Measurements from ENCODE around the gene SLC39A12.

DNA sequence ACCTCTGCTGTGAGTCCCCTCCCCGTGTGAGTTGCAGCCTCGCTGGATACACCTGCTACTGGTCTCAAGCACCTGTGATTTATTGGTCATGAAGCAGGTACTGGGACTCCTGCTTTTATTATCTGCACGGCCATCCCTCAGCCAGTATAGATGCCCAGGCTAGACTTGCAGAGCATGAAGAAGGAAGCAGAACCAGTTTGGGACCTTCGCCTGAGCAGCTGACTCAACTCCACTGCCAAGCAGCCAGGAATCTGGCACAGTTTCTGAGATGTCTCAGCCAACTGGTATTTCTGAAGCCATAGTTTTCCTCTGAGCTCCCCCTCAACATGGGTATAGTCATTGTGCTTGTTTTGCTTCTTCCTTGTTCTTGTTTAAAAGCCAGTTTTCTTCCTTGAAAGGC, 28.0 kb upstream of the SLC39A12 start:
- TF ChIP-seq TAF1 (IDR thresholded peaks at IDR 0.05; ENCODE audit: low read depth) (no peak), FOXM1 (IDR thresholded peaks at IDR 0.05; ENCODE audit: borderline replicate concordance, low read depth) (no peak), EP300 (IDR thresholded peaks at IDR 0.05; ENCODE audit: borderline replicate concordance) (no peak), YY1 (IDR thresholded peaks at IDR 0.05; ENCODE audit: low read depth) (no peak), RAD21 (IDR thresholded peaks at IDR 0.05; ENCODE audit: low read depth) (no peak), ZBTB7A (IDR thresholded peaks at IDR 0.05; ENCODE audit: low read depth) (no peak), TCF12 (IDR thresholded peaks at IDR 0.05; ENCODE audit: low read depth) (no peak), CEBPB (IDR thresholded peaks at IDR 0.05) (no peak), NFIC (IDR thresholded peaks at IDR 0.05) (no peak)
- TF ChIP-seq, protein P1, sequence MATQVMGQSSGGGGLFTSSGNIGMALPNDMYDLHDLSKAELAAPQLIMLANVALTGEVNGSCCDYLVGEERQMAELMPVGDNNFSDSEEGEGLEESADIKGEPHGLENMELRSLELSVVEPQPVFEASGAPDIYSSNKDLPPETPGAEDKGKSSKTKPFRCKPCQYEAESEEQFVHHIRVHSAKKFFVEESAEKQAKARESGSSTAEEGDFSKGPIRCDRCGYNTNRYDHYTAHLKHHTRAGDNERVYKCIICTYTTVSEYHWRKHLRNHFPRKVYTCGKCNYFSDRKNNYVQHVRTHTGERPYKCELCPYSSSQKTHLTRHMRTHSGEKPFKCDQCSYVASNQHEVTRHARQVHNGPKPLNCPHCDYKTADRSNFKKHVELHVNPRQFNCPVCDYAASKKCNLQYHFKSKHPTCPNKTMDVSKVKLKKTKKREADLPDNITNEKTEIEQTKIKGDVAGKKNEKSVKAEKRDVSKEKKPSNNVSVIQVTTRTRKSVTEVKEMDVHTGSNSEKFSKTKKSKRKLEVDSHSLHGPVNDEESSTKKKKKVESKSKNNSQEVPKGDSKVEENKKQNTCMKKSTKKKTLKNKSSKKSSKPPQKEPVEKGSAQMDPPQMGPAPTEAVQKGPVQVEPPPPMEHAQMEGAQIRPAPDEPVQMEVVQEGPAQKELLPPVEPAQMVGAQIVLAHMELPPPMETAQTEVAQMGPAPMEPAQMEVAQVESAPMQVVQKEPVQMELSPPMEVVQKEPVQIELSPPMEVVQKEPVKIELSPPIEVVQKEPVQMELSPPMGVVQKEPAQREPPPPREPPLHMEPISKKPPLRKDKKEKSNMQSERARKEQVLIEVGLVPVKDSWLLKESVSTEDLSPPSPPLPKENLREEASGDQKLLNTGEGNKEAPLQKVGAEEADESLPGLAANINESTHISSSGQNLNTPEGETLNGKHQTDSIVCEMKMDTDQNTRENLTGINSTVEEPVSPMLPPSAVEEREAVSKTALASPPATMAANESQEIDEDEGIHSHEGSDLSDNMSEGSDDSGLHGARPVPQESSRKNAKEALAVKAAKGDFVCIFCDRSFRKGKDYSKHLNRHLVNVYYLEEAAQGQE (IDR thresholded peaks at IDR 0.05; ENCODE audit: low read depth): no peak
- TF ChIP-seq, protein P2, sequence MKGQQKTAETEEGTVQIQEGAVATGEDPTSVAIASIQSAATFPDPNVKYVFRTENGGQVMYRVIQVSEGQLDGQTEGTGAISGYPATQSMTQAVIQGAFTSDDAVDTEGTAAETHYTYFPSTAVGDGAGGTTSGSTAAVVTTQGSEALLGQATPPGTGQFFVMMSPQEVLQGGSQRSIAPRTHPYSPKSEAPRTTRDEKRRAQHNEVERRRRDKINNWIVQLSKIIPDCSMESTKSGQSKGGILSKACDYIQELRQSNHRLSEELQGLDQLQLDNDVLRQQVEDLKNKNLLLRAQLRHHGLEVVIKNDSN (IDR thresholded peaks at IDR 0.05): no peak
